Measurements from ENCODE around the gene RPS18. TPM values are rescaled to one million over a fixed set of nuclear protein-coding genes. Genes with fewer than 3 reads are reported as not detected.

Gene RPS18
- total and polyA plus RNA-seq, 9 of the 15 experiments (the other 6 are each of a cell fraction or from before 2014, with no cell fraction given): 5,023 to 17,516 (median 8,131) TPM

DNA sequence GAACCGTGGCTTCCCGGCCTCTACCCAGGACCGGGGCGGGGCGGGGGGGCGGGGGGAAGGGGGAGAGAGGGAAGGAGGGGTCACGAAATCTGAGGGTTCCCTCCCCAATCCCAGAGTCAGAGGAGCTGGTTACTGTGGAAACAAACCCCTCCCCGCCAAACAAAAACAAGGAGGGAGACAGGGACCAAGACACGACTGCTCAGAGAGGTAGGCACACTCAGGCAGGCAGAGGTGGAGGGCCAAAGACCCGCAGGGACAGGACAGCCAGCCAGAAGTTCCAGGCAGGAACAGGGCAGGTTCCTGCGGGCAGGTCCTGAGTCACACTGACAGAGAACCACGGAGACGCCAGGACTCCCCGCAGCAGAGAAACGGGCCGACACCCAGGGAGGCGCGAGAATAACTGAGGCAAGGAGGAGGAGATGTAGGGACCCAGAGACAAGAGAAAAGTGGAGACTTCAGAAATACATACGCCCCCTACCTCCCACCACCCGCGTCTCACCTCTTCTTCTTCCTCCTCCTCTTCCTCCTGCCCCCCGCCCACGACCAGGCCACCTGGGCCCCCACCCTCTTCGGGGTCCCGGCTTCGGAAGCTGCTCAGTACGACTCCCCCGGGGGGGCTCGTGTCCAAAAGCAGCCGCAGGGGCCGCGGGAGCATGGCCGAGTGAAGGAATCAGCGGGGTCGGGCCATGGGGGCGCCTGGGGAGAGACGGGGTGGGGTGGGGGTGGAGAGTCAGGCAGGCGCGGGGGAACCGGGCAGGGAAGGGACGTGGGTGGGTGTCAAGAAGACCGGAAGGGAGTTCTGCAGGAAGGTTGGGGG, 26.3 kb downstream of the RPS18 start (continued):
- no peak for TF ChIP-seq NR2C1 (IDR thresholded peaks at IDR 0.05)
- no peak for TF ChIP-seq NR2C1 (tag; IDR thresholded peaks at IDR 0.05)
- no peak for TF ChIP-seq RBM34 (IDR thresholded peaks at IDR 0.05; ENCODE audit: borderline replicate concordance, insufficient read depth, low read length)
- no peak for TF ChIP-seq HOXB6 (CRISPR knock-in tag; IDR thresholded peaks at IDR 0.05; ENCODE audit: borderline replicate concordance)
- TF ChIP-seq, protein P1, sequence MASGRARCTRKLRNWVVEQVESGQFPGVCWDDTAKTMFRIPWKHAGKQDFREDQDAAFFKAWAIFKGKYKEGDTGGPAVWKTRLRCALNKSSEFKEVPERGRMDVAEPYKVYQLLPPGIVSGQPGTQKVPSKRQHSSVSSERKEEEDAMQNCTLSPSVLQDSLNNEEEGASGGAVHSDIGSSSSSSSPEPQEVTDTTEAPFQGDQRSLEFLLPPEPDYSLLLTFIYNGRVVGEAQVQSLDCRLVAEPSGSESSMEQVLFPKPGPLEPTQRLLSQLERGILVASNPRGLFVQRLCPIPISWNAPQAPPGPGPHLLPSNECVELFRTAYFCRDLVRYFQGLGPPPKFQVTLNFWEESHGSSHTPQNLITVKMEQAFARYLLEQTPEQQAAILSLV (tag; IDR thresholded peaks at IDR 0.05): no peak
- peak; percentile 81 for TF ChIP-seq ZBTB7A (IDR thresholded peaks at IDR 0.05; ENCODE audit: borderline replicate concordance, control insufficient read depth, low read depth, low read length)
- TF ChIP-seq, protein P2, sequence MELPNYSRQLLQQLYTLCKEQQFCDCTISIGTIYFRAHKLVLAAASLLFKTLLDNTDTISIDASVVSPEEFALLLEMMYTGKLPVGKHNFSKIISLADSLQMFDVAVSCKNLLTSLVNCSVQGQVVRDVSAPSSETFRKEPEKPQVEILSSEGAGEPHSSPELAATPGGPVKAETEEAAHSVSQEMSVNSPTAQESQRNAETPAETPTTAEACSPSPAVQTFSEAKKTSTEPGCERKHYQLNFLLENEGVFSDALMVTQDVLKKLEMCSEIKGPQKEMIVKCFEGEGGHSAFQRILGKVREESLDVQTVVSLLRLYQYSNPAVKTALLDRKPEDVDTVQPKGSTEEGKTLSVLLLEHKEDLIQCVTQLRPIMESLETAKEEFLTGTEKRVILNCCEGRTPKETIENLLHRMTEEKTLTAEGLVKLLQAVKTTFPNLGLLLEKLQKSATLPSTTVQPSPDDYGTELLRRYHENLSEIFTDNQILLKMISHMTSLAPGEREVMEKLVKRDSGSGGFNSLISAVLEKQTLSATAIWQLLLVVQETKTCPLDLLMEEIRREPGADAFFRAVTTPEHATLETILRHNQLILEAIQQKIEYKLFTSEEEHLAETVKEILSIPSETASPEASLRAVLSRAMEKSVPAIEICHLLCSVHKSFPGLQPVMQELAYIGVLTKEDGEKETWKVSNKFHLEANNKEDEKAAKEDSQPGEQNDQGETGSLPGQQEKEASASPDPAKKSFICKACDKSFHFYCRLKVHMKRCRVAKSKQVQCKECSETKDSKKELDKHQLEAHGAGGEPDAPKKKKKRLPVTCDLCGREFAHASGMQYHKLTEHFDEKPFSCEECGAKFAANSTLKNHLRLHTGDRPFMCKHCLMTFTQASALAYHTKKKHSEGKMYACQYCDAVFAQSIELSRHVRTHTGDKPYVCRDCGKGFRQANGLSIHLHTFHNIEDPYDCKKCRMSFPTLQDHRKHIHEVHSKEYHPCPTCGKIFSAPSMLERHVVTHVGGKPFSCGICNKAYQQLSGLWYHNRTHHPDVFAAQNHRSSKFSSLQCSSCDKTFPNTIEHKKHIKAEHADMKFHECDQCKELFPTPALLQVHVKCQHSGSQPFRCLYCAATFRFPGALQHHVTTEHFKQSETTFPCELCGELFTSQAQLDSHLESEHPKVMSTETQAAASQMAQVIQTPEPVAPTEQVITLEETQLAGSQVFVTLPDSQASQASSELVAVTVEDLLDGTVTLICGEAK (IDR thresholded peaks at IDR 0.05): no peak
- TF ChIP-seq, protein P2 (CRISPR knock-in tag; IDR thresholded peaks at IDR 0.05): no peak
- TF ChIP-seq SMC3 (conservative IDR thresholded peaks at IDR 0.05; ENCODE audit: insufficient read depth, low read depth, low read length): no peak
- peak; percentile 78; the same call in 1 of the 2 replicates for TF ChIP-seq TRIM28 (IDR thresholded peaks at IDR 0.05)
- no peak; the same call in 1 of the 2 replicates for TF ChIP-seq FOSL1 (tag; conservative IDR thresholded peaks at IDR 0.05)
- TF ChIP-seq, protein P3, sequence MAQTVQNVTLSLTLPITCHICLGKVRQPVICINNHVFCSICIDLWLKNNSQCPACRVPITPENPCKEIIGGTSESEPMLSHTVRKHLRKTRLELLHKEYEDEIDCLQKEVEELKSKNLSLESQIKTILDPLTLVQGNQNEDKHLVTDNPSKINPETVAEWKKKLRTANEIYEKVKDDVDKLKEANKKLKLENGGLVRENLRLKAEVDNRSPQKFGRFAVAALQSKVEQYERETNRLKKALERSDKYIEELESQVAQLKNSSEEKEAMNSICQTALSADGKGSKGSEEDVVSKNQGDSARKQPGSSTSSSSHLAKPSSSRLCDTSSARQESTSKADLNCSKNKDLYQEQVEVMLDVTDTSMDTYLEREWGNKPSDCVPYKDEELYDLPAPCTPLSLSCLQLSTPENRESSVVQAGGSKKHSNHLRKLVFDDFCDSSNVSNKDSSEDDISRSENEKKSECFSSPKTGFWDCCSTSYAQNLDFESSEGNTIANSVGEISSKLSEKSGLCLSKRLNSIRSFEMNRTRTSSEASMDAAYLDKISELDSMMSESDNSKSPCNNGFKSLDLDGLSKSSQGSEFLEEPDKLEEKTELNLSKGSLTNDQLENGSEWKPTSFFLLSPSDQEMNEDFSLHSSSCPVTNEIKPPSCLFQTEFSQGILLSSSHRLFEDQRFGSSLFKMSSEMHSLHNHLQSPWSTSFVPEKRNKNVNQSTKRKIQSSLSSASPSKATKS (CRISPR knock-in tag; IDR thresholded peaks at IDR 0.05): no peak
- TF ChIP-seq DIDO1 (tag; IDR thresholded peaks at IDR 0.05; ENCODE audit: low read depth): no peak

All from K562 (cell line).